OCI-LY1 (cell line): ENCODE measurements around the gene PRRC2B.

Source experiments
- CTCF ChIP-seq: fragments of 200-600 bp; sonication (generic), shearing (Covaris generic); IDR thresholded peaks from 2 replicates; pipeline ENCODE4 v1.5.1; 2017; ENCODE audit warnings: mild to moderate bottlenecking, antibody characterized with exemption, low read length, moderate library complexity, mixed read lengths
- EZH2 ChIP-seq: fragments of 200-600 bp; sonication (generic), shearing (Covaris generic); IDR thresholded peaks from 2 replicates; pipeline ENCODE4 v1.8.0; 2017; ENCODE audit warnings: borderline replicate concordance, mixed run types, mild to moderate bottlenecking, antibody characterized with exemption, low read length, moderate library complexity, mixed read lengths

- TF ChIP-seq EZH2: no peak
- no peak for TF ChIP-seq CTCF
Observed at GRCh38 chr9:131436376-131436775, 42.5 kb downstream of the PRRC2B start.
